ENCODE results near the gene TTC21A.

Gene TTC21A

GRCh38 chr3:39118931-39119660 is 11.6 kb downstream of the TTC21A start:
- DNase-seq (ENCODE audit: low read depth in 2 of 2), result no peak

DNA sequence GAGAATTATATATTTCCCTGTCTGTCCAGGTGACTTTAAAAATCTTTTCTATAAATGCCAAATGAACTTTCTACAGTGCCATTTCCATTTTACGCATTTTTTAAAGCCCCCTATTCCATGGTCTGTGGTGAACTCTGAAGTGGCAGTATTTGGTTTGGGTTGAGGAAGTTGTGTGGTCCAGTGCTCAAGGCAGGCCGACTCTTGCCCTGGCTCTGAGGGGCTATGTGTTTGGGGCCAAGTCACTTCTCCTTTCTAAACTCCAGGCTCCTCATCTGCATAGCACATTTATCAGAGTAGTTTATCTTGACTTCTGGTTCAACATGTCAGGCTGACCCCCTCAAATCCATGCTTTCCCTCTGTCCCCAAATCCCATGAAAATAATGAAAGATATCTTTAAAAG is 14.1 kb downstream of the TTC21A start:
- no peak for DNase-seq (ENCODE audit: low read depth in 2 of 2)

DNA sequence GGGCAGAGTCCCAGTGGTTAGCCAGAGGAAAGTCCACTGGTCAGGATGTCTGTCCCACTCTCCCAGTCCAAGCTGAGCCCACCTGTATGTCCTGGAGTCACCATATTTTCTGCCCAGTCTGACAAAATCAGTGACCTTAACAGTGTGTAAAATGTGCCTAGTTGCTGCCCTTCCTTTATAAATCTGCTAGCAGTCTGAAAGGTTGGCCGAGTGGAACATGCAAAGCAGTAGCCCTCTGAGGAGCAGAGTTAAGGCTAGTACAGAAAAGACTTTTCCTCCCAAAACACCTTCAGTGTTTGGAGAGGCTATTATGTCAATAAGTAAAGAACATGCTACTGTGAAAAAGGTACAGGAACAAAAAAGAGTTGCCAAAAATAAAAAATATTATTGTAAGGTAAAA is 15.3 kb downstream of the TTC21A start:
- no peak for DNase-seq (ENCODE audit: low read depth in 2 of 2)

DNA sequence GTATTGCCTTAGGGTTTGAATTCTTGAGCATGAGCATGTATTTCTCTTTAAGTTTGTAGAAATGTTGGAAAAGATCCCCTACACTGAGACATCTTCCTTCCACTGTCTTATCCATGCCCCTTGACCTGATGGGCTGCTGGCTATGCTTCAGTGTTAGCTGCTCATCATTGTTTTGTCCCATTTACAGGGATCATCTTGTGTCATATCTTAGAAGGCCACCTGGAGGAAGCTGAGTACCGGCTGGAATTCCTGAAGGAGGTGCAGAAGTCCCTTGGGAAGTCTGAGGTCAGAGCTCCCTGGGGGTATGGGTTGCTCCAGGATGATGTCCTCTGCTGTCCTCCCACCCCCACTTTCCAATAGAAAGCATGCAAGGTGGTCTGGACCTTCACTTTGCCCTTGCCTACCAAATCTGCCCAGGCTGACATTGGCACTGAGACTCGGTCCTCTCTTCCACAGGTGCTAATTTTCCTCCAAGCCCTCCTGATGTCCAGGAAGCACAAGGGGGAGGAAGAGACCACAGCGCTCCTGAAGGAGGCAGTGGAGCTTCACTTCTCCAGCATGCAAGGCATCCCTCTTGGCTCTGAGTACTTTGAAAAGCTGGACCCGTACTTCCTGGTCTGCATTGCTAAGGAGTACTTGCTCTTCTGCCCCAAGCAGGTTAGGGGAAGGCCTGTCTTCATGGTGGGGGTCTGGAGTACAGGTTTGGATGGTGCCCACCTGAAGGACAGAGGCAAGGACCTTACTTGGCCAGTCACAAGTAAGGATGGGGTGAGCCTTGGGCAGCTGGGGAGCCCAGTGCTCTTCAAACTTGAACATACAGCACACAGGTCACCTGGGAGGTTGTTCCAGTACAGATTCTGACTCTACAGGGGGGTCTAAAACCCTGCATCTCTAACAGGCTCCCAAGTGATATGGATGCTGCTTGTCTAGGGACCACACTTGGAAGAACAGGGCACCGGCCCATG is 17.7 kb downstream of the TTC21A start:
- DNase-seq (ENCODE audit: low read depth in 2 of 2), result no peak

DNA sequence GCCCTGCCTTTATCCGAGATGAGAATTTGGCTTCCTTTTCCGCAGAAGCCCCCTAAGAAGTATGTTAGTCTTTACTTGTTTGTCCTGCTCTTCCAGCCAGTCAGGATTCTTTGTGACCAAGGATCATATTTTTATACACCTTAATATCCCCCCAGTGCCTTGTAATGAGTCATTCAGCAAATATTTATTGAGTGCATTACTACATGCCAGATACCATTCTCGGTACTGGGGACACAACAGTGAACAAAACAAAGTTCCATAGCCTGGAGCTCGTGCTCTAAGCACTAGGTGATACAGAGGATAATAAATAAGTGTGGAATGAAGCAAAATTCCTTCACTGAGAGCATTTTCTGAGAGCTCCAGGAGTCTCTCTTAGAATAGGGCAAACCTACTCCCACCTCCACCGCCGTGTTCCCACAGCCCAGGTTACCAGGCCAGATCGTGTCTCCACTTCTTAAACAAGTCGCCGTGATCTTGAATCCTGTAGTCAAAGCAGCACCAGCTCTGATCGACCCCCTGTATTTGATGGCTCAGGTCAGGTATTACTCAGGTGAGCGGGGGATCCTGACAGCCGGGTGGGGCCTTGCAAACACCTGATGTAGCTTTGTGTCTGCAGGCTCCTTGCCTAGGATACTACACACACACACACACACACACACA is 18.5 kb downstream of the TTC21A start:
- DNase-seq (ENCODE audit: low read depth in 2 of 2), result no peak

- DNase-seq (ENCODE audit: low read depth in 2 of 2), result no peak
These were observed 19.1 kb downstream of the TTC21A start for GRCh38 chr3:39126532-39127071.

GRCh38 chr3:39127269-39127907 is 19.9 kb downstream of the TTC21A start:
- no peak for DNase-seq (ENCODE audit: low read depth in 2 of 2)

- no peak for DNase-seq (ENCODE audit: low read depth in 2 of 2)
These were observed 20.4 kb downstream of the TTC21A start for GRCh38 chr3:39127908-39128304.

GRCh38 chr3:39128951-39129350 is 21.5 kb downstream of the TTC21A start:
- DNase-seq (ENCODE audit: low read depth in 2 of 2), result no peak

- no peak for DNase-seq (ENCODE audit: low read depth in 2 of 2)
These were observed 22.5 kb downstream of the TTC21A start for GRCh38 chr3:39130026-39130425.

- DNase-seq (ENCODE audit: low read depth in 2 of 2), result no peak
These were observed 23.3 kb downstream of the TTC21A start for GRCh38 chr3:39130693-39131265.

GRCh38 chr3:39132096-39133092 is 24.9 kb downstream of the TTC21A start:
- DNase-seq (ENCODE audit: low read depth in 2 of 2), result no peak

- DNase-seq (ENCODE audit: low read depth in 2 of 2), result no peak
These were observed 25.6 kb downstream of the TTC21A start for GRCh38 chr3:39133093-39133490.

DNA sequence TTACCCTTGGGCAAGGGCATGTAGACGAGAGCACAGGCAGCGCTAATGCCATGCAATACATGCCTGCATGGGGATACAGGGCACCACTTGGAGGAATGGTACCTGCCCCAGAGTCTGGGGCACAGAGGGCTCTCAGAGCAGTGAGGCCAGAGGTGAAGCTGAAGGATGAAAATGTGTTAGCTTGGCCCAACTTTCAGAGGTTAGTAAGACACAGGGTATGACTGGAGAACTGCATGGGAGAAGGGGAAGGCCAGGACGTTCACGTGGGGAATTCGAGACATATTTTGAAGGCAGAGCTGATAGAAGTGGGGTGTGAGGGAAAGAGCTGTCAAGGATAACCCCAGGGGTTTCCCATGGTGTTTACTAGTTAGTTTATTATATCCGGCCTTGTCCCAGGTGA is 26.3 kb downstream of the TTC21A start:
- no peak for DNase-seq (ENCODE audit: low read depth in 2 of 2)

- DNase-seq (ENCODE audit: low read depth in 2 of 2), result no peak
These were observed 26.8 kb downstream of the TTC21A start for GRCh38 chr3:39134305-39134704.

GRCh38 chr3:39135170-39135805 is 27.8 kb downstream of the TTC21A start:
- DNase-seq (ENCODE audit: low read depth in 2 of 2), result no peak

GRCh38 chr3:39136533-39137434 is 29.3 kb downstream of the TTC21A start:
- DNase-seq (ENCODE audit: low read depth in 2 of 2), result no peak

DNA sequence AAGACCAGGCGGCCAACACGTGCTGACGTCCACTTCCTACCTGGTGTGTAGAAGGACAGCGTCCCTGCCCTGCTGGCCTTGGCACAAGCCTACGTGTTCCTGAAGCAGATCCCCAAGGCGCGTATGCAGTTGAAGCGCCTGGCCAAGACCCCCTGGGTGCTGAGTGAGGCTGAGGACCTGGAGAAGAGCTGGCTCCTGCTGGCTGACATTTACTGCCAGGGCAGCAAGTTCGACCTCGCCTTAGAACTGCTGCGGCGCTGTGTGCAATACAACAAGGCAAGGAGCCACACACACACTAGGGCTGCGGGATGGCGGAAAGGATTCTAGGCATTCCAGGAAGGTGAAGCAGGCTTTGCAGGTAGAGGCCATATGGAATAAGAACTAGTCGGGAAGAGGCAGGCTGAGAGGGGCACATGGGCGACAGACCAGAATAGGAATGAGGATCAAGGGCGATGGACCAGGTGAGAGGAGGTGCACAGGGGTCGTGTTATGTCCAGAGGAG is 30.0 kb downstream of the TTC21A start:
- DNase-seq (ENCODE audit: low read depth in 2 of 2), result no peak

Measured in stimulated activated CD8-positive, alpha-beta memory T cell treated with anti-CD3 and anti-CD28 coated beads, Interleukin-2, amount 100 ng/mL, for 48 hours (primary cell).